ENCODE data around the gene GRAP.
"Not testable (repeated sequence)": the region's sequence is repeated elsewhere in the genome, so short reads cannot be mapped to it uniquely, and the experiment has no call there.

GRAP gene

GRCh38 chr17:19046782-19047375 lies at the start of gene GRAP:
Gene GRAP, minus strand, starts transcription at chr17:19046957. Its CDS starts 31 bp downstream, at chr17:19046926.
- not testable (repeated sequence) for H3K4me3 ChIP-seq (ENCODE audit: low read depth, low read length); DNase-seq (ENCODE audit: low read depth)

GRCh38 chr17:19093684-19094438 lies 47.1 kb upstream of the GRAP start:
- not testable (repeated sequence) for H3K4me3 ChIP-seq (ENCODE audit: low read depth, low read length); DNase-seq (ENCODE audit: low read depth)

GRCh38 chr17:19092737-19093683 lies 46.3 kb upstream of the GRAP start:
- not testable (repeated sequence) for DNase-seq (ENCODE audit: low read depth); H3K4me3 ChIP-seq (ENCODE audit: low read depth, low read length)

- DNase-seq (ENCODE audit: low read depth); H3K4me3 ChIP-seq (ENCODE audit: low read depth, low read length): not testable (repeated sequence)
Observed at GRCh38 chr17:19090058-19090772, 43.5 kb upstream of the GRAP start.

- H3K4me3 ChIP-seq (ENCODE audit: low read depth, low read length); DNase-seq (ENCODE audit: low read depth): not testable (repeated sequence)
Observed at GRCh38 chr17:19088804-19089685, 42.3 kb upstream of the GRAP start.

- not testable (repeated sequence) for H3K4me3 ChIP-seq (ENCODE audit: low read depth, low read length); DNase-seq (ENCODE audit: low read depth)
Observed at GRCh38 chr17:19077386-19077785, 30.6 kb upstream of the GRAP start.

GRCh38 chr17:19076398-19077192 lies 29.8 kb upstream of the GRAP start:
- not testable (repeated sequence) for DNase-seq (ENCODE audit: low read depth); H3K4me3 ChIP-seq (ENCODE audit: low read depth, low read length)

GRCh38 chr17:19070318-19071168 lies 23.8 kb upstream of the GRAP start:
- not testable (repeated sequence) for DNase-seq (ENCODE audit: low read depth); H3K4me3 ChIP-seq (ENCODE audit: low read depth, low read length)

- not testable (repeated sequence) for DNase-seq (ENCODE audit: low read depth); H3K4me3 ChIP-seq (ENCODE audit: low read depth, low read length)
Observed at GRCh38 chr17:19064378-19064777, 17.6 kb upstream of the GRAP start.

GRCh38 chr17:19063326-19063956 lies 16.7 kb upstream of the GRAP start:
- not testable (repeated sequence) for DNase-seq (ENCODE audit: low read depth); H3K4me3 ChIP-seq (ENCODE audit: low read depth, low read length)

GRCh38 chr17:19062718-19063325 lies 16.1 kb upstream of the GRAP start:
- not testable (repeated sequence) for H3K4me3 ChIP-seq (ENCODE audit: low read depth, low read length); DNase-seq (ENCODE audit: low read depth)

GRCh38 chr17:19062009-19062717 lies 15.4 kb upstream of the GRAP start:
- not testable (repeated sequence) for DNase-seq (ENCODE audit: low read depth)

GRCh38 chr17:19055447-19055846 lies 8.7 kb upstream of the GRAP start:
- H3K4me3 ChIP-seq (ENCODE audit: low read depth, low read length); DNase-seq (ENCODE audit: low read depth): not testable (repeated sequence)

More at GRCh38 chr17:19062009-19062717, 15.4 kb upstream of the GRAP start:
- not testable (repeated sequence) for H3K4me3 ChIP-seq (ENCODE audit: low read depth, low read length)

GRCh38 chr17:19048826-19049225 lies 2.1 kb upstream of the GRAP start:
- not testable (repeated sequence) for DNase-seq (ENCODE audit: low read depth); H3K4me3 ChIP-seq (ENCODE audit: low read depth, low read length)

GRCh38 chr17:19047510-19047909 lies 753 bp upstream of the GRAP start:
- H3K4me3 ChIP-seq (ENCODE audit: low read depth, low read length); DNase-seq (ENCODE audit: low read depth): not testable (repeated sequence)
